ENCODE measurements around the gene EPN3.

EPN3 gene

GRCh38 chr17:50513495-50513894 lies 19.0 kb upstream of the EPN3 start:
- no peak for DNase-seq

- no peak for DNase-seq
These were observed 18.1 kb upstream of the EPN3 start for GRCh38 chr17:50514388-50514787.

- no peak for DNase-seq
These were observed 17.4 kb upstream of the EPN3 start for GRCh38 chr17:50514936-50515702.

GRCh38 chr17:50517011-50517410 lies 15.5 kb upstream of the EPN3 start:
- no peak for DNase-seq

GRCh38 chr17:50517504-50518383 lies 14.8 kb upstream of the EPN3 start:
- DNase-seq, result no peak

DNA sequence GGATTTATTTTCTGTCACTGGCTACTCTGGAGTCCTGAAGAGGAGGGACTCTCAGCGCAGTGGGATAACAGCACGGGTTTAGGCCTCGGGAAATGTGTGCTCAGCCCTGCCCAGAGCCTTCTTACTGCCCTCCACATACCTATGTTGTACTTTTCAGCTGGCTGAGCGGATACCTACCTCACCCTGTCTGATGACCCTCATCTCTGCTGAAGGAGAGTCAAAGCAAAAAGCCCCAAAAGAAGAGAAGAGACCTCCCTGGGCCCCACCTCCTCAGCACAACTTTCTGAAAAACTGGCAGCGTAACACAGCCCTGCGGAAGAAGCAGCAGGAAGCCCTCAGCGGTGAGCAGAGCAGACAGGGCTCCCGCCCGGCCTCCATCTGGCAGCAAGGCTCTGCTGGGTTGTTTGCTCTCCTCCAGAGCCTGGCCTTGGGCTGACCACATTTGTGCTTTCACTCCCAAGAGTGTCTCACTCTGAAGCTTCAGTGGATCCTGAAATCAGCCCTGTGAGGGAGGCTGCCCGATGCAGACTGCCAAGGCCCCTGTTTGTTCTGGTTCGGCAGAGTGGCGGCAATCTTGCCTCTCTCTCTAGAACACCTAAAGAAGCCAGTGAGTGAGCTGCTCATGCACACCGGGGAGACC lies 14.0 kb upstream of the EPN3 start:
- no peak for DNase-seq

DNA sequence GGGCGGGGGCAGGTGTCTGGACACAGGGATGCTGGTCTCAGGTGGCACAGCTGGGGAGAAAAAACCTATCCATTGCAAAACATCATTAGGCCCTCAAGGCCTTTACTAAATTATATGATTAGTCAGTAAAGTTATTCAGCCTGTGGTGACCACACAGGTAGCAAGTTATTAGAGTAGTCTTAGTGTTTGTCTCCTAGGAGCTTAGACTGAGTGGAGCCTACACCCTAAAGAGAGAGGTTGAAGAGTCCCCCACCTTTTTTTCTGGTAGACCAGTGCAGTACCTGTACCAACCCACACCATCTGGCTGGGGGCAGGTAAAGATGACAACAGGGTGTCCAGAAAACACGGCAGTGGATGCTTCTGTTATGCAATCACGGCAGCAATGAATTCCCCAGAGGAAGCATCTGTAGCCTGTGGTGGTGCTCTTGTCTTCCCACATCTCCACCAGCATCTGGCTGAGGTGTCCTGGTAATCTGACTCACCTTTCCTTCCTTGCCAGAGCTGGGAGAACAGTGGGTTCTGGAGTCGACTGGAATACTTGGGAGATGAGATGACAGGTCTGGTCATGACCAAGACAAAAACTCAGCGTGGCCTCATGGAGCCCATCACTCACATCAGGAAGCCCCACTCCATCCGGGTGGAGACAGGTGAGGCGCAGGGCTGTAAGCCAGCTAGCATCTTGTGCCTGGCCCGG lies 13.2 kb upstream of the EPN3 start:
- DNase-seq, result no peak

DNA sequence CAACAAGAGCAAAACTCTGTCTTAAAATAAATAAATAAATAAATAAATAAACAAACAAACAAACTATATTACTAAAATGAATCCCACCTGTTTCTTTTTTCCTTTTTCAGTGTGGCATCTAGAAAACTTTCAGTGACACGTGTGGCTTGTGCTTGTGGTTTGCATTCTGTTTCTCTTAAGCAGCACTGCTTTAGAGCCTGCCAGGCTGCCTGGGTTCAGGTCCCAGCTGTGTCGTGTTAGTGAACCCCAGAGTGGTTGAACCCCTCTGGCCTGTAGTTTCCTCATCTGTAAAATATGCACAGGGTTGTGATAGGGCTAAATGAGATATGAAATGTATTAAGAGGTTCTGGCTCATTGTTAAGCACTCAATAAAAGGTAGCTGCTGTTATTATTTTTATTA lies 12.1 kb upstream of the EPN3 start:
- DNase-seq, result no peak

- DNase-seq, result no peak
These were observed 11.0 kb upstream of the EPN3 start for GRCh38 chr17:50521514-50521913.

DNA sequence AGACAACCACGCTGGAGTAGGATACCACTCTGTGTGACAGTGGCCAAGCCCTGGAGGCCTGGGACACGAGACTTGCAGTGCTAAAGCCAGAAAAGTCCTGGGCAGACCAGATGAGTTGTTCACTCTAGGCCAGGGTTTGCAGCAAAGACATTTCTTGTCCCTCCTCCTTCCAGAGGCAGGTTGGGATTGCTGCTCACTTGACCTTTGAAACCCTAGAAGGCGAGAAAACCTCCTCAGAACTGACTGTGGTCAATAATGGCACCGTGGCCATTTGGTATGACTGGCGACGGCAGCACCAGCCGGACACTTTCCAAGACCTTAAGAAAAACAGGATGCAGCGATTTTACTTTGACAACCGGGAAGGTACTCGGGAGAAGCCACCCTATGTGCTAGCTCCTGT lies 9.8 kb upstream of the EPN3 start:
- DNase-seq, result no peak

DNA sequence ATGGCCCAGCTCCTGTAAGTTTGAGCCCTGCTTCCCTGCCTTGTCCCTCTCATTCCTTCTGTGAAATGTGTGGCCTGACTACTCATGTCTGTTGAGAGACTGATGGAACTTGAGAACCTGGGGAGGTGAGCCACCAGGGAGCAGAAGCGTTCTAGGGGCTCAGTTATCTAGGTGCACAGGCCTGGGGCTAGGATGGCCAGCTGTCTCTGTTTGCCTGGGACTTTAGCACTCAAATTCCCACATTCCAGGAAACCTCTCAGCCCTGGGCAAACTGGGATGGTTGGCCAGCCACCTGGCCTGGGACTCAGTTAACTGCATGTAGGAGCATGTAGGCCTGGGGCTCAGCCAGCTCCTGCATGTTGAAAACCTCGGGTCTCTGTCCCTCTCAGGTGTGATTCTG lies 9.3 kb upstream of the EPN3 start:
- no peak for DNase-seq

DNA sequence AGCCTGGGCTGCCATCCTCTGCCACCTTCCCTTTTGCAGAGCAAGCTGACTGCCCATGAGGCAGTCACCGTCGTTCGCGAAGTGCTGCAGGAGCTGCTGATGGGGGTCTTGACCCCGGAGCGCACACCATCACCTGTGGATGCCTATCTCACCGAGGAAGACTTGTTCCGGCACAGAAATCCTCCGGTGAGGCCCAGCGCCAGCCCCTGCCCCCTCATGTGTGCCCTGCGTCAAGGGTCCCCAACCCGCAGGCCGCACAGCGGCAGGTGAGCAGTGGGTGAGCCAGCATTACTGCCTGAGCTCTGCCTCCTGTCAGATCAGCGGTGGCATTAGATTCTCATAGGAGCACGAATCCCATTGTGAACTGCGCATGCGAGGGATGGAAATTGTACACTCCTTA lies 7.7 kb upstream of the EPN3 start:
- no peak for DNase-seq

- DNase-seq, result no peak
These were observed 5.3 kb upstream of the EPN3 start for GRCh38 chr17:50527155-50527762.

DNA sequence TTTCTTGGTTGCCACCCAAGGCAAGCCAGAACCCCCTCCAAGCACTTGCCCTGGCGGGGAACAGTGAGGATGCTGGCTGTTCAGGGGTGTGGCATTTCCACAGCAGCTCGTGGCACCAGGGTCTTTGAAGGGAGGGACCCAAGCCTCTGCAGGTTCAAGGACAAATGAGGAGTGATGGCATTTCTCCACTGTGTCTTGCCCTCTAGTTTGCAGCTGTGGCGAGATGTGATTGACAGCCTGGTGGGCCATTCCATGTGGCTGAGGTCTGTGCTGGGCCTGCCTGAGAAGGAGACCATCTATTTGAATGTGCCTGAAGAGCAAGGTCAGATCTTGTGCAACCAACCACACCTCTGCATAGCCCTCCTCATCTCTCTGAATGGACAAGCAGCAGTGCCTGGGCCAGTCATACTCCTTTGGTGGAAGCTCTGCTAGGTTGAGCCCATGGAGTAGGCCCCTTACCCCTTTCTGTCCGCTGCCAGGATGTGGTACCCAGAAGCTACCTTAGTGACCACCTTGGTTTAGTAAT lies 4.5 kb upstream of the EPN3 start:
- DNase-seq, result no peak

DNA sequence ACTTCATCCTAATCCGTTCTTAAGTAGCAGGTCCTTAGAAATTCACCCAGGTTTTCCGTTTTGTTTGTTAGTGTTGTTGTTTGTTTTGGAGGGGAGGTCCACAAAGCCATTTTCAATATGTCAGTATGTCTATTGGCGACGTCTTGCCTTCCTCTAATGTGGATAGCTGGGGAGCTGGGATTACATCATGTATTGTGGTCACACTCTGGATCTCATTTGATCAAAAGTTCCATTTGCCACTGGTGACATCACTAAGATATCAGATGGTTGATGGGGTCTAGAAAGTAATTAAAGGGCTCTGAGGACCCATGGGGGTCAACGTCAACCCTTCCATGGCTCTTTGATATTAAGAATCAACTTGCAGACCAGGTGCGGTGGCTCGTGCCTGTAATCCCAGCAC lies 2.7 kb upstream of the EPN3 start:
- DNase-seq, result no peak

GRCh38 chr17:50531428-50532025 lies 1.0 kb upstream of the EPN3 start:
- no peak for DNase-seq

GRCh38 chr17:50533185-50533584 lies 650 bp downstream of the EPN3 start:
- DNase-seq, result no peak

GRCh38 chr17:50533720-50534148 lies 1.2 kb downstream of the EPN3 start:
- peak; percentile 18 for DNase-seq

DNA sequence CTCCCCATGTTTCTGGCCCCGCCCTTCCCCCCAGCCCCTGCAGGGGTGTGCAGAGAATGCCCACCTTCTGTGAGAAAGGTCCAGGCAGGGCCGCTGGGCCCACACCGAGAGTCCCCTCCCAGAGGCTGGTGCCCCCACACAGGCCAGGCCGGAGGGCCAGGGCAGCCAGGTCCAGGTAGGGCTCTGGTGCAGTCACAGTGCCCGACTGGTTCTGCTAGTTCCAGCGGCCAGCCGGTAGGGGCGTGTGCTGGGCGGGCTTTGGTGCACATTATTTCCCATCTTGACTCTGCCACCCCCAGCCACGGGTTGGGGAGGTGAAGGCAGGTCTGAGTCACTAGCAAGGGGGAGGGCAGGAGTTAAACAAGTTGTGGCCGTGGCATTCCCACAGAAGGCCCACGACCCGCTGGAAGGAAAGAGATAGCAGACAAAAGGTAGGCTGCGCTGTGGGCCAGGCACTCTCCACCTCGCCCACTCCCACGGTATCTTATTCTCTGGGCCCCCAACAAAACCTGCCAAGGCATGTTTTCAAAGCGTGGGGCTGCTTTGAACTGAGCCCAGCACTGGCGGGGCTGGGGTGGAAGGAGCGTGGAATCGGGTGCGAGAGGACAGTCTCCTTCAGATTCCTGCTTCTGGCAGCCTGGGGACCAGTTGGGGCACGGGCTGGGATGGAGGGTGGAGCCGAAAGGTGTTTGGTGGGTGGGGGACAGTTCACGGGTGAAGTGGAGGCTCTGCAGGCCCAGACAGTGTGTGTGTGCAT lies 1.9 kb downstream of the EPN3 start:
- no peak for DNase-seq

GRCh38 chr17:50534979-50535326 lies 2.4 kb downstream of the EPN3 start:
- DNase-seq, result no peak

DNA sequence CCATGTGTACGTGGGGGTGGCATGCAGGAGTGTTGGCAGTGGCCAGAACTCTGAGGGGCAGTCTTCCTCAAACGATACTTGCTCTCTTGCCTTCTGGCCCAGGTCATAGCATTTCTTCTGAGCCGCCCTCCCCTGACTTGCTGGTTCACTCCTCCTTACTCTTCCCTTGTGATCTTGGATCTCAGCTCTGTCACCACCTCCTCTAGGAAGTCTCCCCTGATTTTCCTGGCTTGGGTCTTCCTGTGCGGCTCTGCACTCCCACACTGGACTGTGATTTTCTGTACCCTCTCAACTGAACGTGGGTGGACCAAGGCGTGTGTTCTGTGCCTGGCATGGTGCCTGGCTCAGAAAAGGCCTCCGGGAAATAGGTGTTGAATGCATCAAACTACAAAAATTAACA lies 2.9 kb downstream of the EPN3 start:
- no peak for DNase-seq

All from NCI-H2107 (cell line).